ENCODE measurements around the gene SPEF1. TPM values are rescaled to one million over a fixed set of nuclear protein-coding genes. Genes with fewer than 3 reads are reported as not detected.
"Not testable (repeated sequence)": the region's sequence is repeated elsewhere in the genome, so short reads cannot be mapped to it uniquely, and the experiment has no call there.

The SPEF1 gene
- polyA plus RNA-seq, 1 donor = 0.19 TPM

DNA sequence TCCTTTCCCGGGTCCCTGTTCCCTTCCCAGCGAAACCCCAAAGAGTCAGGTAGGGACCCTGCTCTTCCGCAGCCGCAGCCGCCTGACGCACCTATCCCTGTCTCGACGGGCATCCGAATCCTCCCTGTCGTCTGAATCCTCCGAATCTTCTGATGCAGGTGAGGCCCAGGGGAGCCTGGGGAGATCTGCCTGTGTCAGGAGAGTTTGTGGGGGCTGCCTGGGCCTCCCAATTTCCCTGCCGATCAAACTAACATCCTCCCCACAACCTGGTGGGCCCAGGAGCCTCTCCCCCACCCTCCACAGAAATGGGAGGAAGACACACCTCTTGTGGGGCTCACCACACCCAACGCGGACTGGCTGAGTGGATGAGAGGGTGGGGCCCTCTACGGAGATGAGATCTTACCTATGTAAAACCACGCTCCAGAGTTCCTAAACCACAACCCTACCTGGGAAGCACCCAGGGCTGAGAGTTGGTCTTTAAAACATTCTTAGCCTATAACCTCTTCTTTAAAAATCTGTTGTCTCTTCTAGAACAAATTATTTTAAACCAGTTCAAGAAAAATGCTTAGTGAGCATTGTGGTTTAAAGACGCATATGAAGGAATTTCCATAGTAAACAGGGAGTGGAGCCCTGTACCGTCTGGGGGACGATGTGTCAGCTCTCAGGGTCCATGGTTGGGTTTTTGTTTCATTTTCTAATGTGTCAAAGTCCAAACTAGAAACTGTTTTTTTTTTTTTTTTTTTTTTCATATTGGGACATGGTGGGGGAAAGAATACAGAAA, 16.5 kb upstream of the SPEF1 start:
- H3K9me3 ChIP-seq (ENCODE audit: control insufficient read depth, low read depth, low read length) = no peaks in the 10 kb centered on the region
- H3K4me3 ChIP-seq (ENCODE audit: low read length) = peak overlapping the region; percentile 43
- peak overlapping the region; percentile 89 for H3K27ac ChIP-seq (ENCODE audit: low read length)
- WGBS (ENCODE audit: insufficient coverage, low lambda C conversion rate) = 0% methylated on average over 1 of the region's 19 CpGs
- peaks cover 51% of the 10 kb centered on the region for H3K4me1 ChIP-seq (ENCODE audit: control insufficient read depth, insufficient read depth, low read length)
- peak; percentile 78 to 90 for DNase-seq
- no peaks in the 10 kb centered on the region for H3K27me3 ChIP-seq (ENCODE audit: control insufficient read depth, insufficient read depth, low read length)
- peaks cover 28% of the 10 kb centered on the region for H3K36me3 ChIP-seq (ENCODE audit: control insufficient read depth, insufficient read depth, low read length)

GRCh38 chr20:3797226-3797545, 15.9 kb upstream of the SPEF1 start:
- Histone ChIP-seq H3K9me3 (ENCODE audit: control insufficient read depth, low read depth, low read length) (no peaks in the 10 kb centered on the region), H3K4me3 (ENCODE audit: low read length) (peak overlapping the region; percentile 43), H3K36me3 (ENCODE audit: control insufficient read depth, insufficient read depth, low read length) (peaks cover 22% of the 10 kb centered on the region), H3K4me1 (ENCODE audit: control insufficient read depth, insufficient read depth, low read length) (peaks cover 51% of the 10 kb centered on the region), H3K27ac (ENCODE audit: low read length) (peak overlapping the region; percentile 89), H3K27me3 (ENCODE audit: control insufficient read depth, insufficient read depth, low read length) (no peaks in the 10 kb centered on the region)
- DNase-seq = no peak
- WGBS (ENCODE audit: insufficient coverage, low lambda C conversion rate) = no CpG with 5 or more reads among the region's 5 CpGs

DNA sequence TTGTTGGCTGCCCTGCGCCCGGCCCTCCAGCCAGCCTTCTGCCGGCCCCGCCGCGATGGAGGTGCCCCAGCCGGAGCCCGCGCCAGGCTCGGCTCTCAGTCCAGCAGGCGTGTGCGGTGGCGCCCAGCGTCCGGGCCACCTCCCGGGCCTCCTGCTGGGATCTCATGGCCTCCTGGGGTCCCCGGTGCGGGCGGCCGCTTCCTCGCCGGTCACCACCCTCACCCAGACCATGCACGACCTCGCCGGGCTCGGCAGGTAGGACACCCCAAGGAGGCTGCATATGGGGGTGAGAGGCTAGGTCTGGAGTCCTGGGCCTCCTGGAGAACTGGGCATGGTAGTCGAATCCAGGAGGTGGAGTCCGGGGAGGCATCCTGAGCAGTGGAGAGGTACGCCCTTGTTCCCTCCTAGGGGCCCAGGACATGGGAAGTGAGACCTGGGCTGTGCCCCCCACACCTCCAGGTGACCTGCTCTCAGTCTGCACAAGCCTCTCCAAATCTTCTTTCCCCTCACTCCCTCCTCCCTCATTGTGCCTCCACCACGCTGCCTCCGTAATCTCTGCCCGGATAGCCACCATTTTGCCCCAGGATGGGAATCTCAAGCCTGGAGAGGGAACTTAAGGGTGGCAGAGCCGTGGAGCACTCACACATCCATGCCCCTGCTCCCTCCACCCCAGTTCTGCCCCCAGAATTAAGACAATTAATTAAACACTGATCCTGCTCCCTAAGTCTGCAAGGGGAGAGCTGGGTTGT, 15.4 kb upstream of the SPEF1 start:
- peaks cover 51% of the 10 kb centered on the region for H3K4me1 ChIP-seq (ENCODE audit: control insufficient read depth, insufficient read depth, low read length)
- H3K27ac ChIP-seq (ENCODE audit: low read length) = peak overlapping the region; percentile 89
- H3K9me3 ChIP-seq (ENCODE audit: control insufficient read depth, low read depth, low read length) = no peaks in the 10 kb centered on the region
- peak in 1 of 2 donors; percentile 34 for DNase-seq
- peaks cover 17% of the 10 kb centered on the region for H3K36me3 ChIP-seq (ENCODE audit: control insufficient read depth, insufficient read depth, low read length)
- WGBS (ENCODE audit: insufficient coverage, low lambda C conversion rate) = no CpG with 5 or more reads among the region's 33 CpGs
- peak overlapping the region; percentile 43 for H3K4me3 ChIP-seq (ENCODE audit: low read length)
- H3K27me3 ChIP-seq (ENCODE audit: control insufficient read depth, insufficient read depth, low read length) = no peaks in the 10 kb centered on the region

- Histone ChIP-seq H3K4me1 (ENCODE audit: control insufficient read depth, insufficient read depth, low read length) (peaks cover 45% of the 10 kb centered on the region), H3K27me3 (ENCODE audit: control insufficient read depth, insufficient read depth, low read length) (no peaks in the 10 kb centered on the region), H3K9me3 (ENCODE audit: control insufficient read depth, low read depth, low read length) (no peaks in the 10 kb centered on the region), H3K36me3 (ENCODE audit: control insufficient read depth, insufficient read depth, low read length) (peaks cover 8% of the 10 kb centered on the region), H3K4me3 (ENCODE audit: low read length) (peak within 1 kb of the TSS; percentile 68), H3K27ac (ENCODE audit: low read length) (peak within 1 kb of the TSS; percentile 89)
- DNase-seq = peak; percentile 82 to 93
- no CpG with 5 or more reads among the region's 69 CpGs for WGBS (ENCODE audit: insufficient coverage, low lambda C conversion rate)
Measured at GRCh38 chr20:3795511-3796468, 14.5 kb upstream of the SPEF1 start, which contains the start of gene CDC25B. Gene CDC25B, plus strand, starts transcription at chr20:3796310. Its CDS starts 222 bp downstream, at chr20:3796532.

- H3K27me3 ChIP-seq (ENCODE audit: control insufficient read depth, insufficient read depth, low read length) = no peaks in the 10 kb centered on the region
Measured at GRCh38 chr20:3794701-3795420, 13.6 kb upstream of the SPEF1 start.

GRCh38 chr20:3794168-3794567, 12.9 kb upstream of the SPEF1 start:
- H3K4me3 ChIP-seq (ENCODE audit: low read length); H3K27ac ChIP-seq (ENCODE audit: low read length); DNase-seq; H3K27me3 ChIP-seq (ENCODE audit: control insufficient read depth, insufficient read depth, low read length); H3K9me3 ChIP-seq (ENCODE audit: control insufficient read depth, low read depth, low read length); H3K36me3 ChIP-seq (ENCODE audit: control insufficient read depth, insufficient read depth, low read length): not testable (repeated sequence)
- peaks cover 29% of the 10 kb centered on the region for H3K4me1 ChIP-seq (ENCODE audit: control insufficient read depth, insufficient read depth, low read length)
- no CpG with 5 or more reads among the region's 3 CpGs for WGBS (ENCODE audit: insufficient coverage, low lambda C conversion rate)

More at GRCh38 chr20:3794701-3795420, 13.6 kb upstream of the SPEF1 start:
- Histone ChIP-seq H3K36me3 (ENCODE audit: control insufficient read depth, insufficient read depth, low read length) (no peaks in the 10 kb centered on the region), H3K4me3 (ENCODE audit: low read length) (peak overlapping the region; percentile 68), H3K27ac (ENCODE audit: low read length) (peak overlapping the region; percentile 88), H3K9me3 (ENCODE audit: control insufficient read depth, low read depth, low read length) (no peaks in the 10 kb centered on the region), H3K4me1 (ENCODE audit: control insufficient read depth, insufficient read depth, low read length) (peaks cover 36% of the 10 kb centered on the region)
- DNase-seq = no peak
- WGBS (ENCODE audit: insufficient coverage, low lambda C conversion rate) = no CpG with 5 or more reads among the region's 25 CpGs

GRCh38 chr20:3789201-3789600, 8.0 kb upstream of the SPEF1 start:
- WGBS (ENCODE audit: insufficient coverage, low lambda C conversion rate) = no CpG with 5 or more reads among the region's 4 CpGs
- peaks cover 23% of the 10 kb centered on the region for H3K4me1 ChIP-seq (ENCODE audit: control insufficient read depth, insufficient read depth, low read length)
- H3K27me3 ChIP-seq (ENCODE audit: control insufficient read depth, insufficient read depth, low read length); H3K4me3 ChIP-seq (ENCODE audit: low read length); DNase-seq; H3K27ac ChIP-seq (ENCODE audit: low read length): not testable (repeated sequence)
- H3K9me3 ChIP-seq (ENCODE audit: control insufficient read depth, low read depth, low read length) = peaks cover 12% of the 10 kb centered on the region
- peaks cover 13% of the 10 kb centered on the region for H3K36me3 ChIP-seq (ENCODE audit: control insufficient read depth, insufficient read depth, low read length)

DNA sequence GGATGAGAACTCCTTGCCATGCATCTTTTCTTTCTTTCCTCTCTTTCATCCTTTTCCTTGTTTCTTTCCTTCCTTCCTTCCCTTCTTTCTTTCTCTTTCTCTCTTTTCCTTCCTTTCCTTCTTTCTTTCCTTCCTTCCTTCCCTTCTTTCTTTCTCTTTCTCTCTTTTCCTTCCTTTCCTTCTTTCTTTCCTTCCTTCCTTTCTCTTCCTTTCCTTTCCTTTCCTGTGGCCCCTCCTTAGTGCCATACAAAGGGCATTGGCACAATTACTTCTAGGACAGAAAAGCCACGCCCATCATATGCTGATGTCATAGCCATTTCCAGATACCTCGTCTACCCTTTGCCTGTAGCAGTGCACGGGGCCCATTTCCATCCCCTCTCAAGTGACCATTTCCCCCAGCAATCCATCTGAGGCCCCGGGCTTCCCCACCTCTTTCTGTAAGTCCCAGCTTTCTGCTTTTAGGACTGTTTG, 7.5 kb upstream of the SPEF1 start:
- WGBS (ENCODE audit: insufficient coverage, low lambda C conversion rate) = 100% methylated on average over 1 of the region's 4 CpGs
- Histone ChIP-seq H3K4me3 (ENCODE audit: low read length) (no peak overlapping the region), H3K9me3 (ENCODE audit: control insufficient read depth, low read depth, low read length) (peaks cover 12% of the 10 kb centered on the region), H3K27me3 (ENCODE audit: control insufficient read depth, insufficient read depth, low read length) (no peaks in the 10 kb centered on the region), H3K27ac (ENCODE audit: low read length) (no peak overlapping the region), H3K4me1 (ENCODE audit: control insufficient read depth, insufficient read depth, low read length) (peaks cover 26% of the 10 kb centered on the region), H3K36me3 (ENCODE audit: control insufficient read depth, insufficient read depth, low read length) (peaks cover 15% of the 10 kb centered on the region)
- DNase-seq = peak; percentile 65 to 81

DNA sequence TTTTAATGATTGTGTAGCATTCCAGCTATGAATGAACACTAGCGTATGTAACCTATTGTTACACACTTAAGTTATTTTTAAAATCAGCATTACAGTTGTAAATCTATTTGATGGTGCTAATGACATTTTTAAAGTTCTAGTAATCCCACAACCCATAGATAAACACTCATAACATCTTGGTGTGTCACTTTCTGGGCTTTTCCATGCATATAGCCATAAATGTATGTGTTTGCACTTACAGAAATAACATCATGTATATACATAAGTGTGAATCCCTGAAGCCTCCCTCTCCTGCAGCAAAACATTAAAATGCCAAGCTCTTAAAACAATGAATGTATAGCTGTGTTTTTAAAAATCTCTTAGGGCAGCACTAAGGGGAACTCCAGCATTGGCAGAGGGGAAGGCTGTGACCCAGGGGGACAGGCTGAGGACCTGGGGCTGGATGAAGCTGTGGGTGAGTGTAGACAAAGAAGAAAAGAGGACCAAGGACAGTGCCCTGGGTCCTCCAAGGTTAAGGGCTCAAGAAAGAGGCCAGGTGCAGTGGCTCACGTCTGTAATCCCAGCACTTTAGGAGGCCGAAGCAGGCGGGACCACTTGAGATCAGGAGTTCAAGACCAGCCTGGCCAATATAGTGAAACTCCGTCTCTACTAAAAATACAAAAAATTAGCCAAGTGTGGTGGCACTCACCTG, 6.2 kb upstream of the SPEF1 start:
- DNase-seq = no peak
- peaks cover 22% of the 10 kb centered on the region for H3K36me3 ChIP-seq (ENCODE audit: control insufficient read depth, insufficient read depth, low read length)
- H3K4me3 ChIP-seq (ENCODE audit: low read length) = peak overlapping the region; percentile 32
- H3K27ac ChIP-seq (ENCODE audit: low read length) = no peak overlapping the region
- H3K4me1 ChIP-seq (ENCODE audit: control insufficient read depth, insufficient read depth, low read length) = peaks cover 38% of the 10 kb centered on the region
- peaks cover 12% of the 10 kb centered on the region for H3K9me3 ChIP-seq (ENCODE audit: control insufficient read depth, low read depth, low read length)
- WGBS (ENCODE audit: insufficient coverage, low lambda C conversion rate) = no CpG with 5 or more reads among the region's 5 CpGs
- H3K27me3 ChIP-seq (ENCODE audit: control insufficient read depth, insufficient read depth, low read length) = no peaks in the 10 kb centered on the region

All from large intestine (tissue), 3 donors.